NCI-H460 (cell line): Measurements from ENCODE around the gene IZUMO4. TPM values are rescaled to one million over a fixed set of nuclear protein-coding genes. Genes with fewer than 3 reads are reported as not detected.
A peak's percentile ranks its signal among the peaks of the same experiment; 100 is the strongest.

Experiments
- DNase-seq: peaks from one replicate; pipeline ENCODE4 v3.0.0-alpha.2; 2016; ENCODE audit warnings: low read depth; ENCODE audit errors: extremely low read depth
- polyA plus RNA-seq: library from polyadenylated mRNA; depleted of rRNA; stranded (reverse); fragments of >200 nt; gene quantifications from 2 replicates; pipeline ENCODE4 v1.2.3, GENCODE V29; 2014; cell fraction: nucleus; rRNA removed
- total RNA-seq: library from RNA; depleted of rRNA; stranded (reverse); fragments of >200 nt; shearing (Covaris generic); gene quantifications from 2 replicates; pipeline ENCODE4 v1.2.3, GENCODE V29; 2014; rRNA removed

IZUMO4 gene, protein sequence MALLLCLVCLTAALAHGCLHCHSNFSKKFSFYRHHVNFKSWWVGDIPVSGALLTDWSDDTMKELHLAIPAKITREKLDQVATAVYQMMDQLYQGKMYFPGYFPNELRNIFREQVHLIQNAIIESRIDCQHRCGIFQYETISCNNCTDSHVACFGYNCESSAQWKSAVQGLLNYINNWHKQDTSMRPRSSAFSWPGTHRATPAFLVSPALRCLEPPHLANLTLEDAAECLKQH
- 1.4 and 1.6 TPM in 2 replicates for total RNA-seq
- 9.7 and 24.7 TPM in 2 replicates for polyA plus RNA-seq

DNA sequence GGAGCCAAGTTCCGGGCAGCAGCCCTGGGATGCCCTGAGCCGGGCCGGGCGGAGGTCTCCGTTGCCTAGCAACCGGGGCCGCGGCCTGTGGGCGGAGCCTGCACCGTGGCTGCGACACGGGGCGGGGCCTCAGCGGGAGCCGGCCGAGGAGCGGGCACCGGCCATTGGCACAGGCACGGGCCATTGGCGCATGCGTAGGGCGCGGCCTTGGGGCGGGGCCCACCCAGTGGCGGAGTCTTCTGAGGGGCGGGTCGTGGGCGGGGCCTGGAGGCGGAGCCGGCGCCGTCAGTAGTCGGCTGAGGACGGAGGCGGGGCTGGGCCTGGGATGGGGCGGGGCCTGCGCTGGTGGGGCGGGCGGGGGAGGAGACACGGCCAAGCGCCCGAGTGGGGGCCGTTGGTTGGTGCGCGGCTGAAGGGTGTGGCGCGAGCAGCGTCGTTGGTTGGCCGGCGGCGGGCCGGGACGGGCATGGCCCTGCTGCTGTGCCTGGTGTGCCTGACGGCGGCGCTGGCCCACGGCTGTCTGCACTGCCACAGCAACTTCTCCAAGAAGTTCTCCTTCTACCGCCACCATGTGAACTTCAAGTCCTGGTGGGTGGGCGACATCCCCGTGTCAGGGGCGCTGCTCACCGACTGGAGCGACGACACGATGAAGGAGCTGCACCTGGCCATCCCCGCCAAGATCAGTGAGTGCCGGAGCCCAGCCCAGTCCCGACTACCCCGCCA is at the start of gene IZUMO4:
Gene IZUMO4 (plus strand): TSS at position 436 of the 723 bp plus-strand sequence. CDS start 31 bp downstream, at position 467.
- DNase-seq = peak; percentile 93

DNA sequence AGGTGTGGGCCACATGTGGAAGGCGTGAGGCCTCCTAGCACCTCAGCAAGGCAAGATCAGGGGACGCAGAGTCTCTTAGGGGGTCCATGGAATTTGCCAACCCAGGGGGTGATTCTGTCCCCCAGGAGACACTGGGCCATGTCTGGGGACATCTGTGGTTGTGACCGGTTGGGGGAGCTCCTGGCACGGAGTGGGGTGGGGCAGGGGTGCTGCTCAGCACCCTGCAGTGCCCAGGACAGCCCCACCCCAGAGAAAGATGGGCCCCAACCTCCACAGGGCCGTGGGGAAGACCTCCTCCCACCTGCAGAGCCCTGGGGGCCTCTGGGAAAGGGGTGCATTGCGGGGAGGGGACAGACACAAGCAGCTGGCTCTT is 49.7 kb upstream of the IZUMO4 start:
- DNase-seq = no peak

DNA sequence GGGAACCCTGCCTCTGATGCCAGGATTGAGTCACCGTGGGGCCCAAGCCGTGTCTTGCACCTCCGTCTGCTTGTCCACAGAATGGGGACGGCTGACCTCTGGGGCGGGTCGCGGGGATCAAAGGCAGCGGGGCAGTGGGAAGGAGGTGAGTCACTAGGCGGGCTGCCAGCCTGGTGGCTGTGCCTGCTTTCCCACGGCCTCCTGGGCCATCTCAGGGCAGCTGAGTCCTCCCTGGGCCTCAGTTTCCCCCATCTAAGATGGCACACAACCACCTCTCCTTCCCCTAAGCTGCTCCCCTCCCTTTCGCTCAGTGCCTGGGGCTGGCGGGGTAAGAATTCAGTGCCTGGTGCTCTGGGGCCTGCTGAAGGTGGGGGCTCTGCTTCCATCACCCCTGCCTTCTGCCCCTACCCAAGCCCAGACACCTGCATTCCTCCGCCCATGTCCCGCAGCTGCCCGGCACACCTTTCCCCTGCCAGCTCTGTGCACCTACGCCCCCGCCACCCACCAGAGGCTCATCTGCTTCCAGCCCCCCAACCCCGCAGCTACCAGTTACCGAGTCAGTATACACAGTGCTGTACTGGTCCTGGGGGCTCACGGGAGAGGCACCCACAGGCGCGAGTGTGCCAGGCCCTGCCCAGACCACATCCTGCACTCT is 49.1 kb upstream of the IZUMO4 start:
- DNase-seq = no peak

DNA sequence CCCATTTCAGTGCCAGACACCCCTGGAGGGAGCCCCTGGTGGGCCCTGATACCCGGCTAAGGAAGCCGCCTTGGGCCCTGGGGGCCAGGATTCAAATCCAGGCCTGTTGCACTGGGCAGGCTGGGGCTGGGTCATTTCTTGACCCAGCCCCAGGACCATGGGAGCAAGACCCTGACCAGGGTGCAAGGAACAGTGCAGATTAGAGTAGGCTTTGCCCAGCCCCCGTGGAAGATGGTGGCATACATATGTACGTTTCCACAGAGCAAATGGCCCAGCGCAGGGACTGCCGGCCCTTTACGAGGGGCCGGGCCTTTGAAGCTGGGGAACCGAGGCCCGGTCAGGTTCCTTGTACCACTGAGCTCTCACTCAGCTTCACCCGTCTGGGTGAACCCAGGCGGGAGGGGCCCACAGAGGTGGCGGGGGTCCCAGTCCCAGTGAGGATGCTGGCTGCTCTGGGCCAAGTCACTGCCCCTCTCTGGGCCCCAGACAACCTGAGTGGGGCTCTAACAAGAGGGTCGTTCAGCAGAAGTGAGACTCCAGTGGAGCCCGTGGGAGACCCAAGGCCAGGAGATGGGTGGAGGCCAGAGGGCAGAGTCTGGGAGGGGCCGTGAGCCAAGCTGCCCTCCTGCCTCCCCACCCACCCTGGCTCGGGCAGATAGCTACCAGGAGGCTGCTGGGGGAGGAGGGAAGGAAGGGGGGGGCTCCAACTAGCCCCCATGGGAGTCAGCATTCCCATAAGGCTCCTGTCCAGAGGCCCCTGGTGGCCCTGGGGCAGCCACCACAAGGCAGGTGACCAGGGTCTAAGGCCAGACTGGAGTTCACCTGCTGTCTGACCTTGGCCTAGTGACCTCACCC is 48.4 kb upstream of the IZUMO4 start:
- no peak for DNase-seq

DNA sequence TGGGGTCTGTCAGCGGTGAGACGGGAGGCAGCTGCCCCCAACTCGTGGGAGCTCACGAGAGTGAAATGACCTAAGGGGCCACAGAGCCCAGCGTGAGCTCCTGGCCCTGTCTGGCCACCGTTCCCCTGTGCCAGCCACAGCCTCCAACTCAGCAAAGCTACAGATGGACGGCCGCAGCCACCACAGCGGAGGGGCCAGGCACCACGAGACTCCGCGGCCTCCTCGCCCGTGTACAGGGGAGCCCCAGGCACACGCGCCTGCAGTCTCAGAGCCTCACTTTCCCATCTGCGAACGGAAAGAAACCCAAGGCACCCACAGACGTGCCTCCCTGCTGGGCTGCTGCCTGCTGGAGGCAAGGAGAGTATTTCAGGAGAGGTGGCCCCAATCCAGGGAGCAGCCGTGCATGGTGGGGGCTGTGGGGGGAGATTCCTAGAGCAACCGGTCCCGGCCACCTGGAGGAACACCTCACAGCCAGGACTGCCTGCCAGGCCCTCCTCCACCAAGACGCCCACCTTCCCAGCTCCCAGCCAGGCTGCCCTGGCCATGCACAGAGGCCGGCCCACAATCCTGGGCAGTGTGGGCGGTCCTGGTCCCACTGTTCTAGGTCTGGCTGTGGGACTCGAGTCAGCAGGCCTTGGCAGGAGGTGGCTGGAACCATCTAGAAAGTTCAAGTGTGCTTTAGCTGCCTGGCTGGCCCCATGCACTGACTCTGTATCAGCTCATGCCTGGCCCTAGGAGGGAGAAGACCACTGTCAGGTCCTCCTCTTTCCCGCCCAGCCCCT is 47.6 kb upstream of the IZUMO4 start:
- no peak for DNase-seq

DNA sequence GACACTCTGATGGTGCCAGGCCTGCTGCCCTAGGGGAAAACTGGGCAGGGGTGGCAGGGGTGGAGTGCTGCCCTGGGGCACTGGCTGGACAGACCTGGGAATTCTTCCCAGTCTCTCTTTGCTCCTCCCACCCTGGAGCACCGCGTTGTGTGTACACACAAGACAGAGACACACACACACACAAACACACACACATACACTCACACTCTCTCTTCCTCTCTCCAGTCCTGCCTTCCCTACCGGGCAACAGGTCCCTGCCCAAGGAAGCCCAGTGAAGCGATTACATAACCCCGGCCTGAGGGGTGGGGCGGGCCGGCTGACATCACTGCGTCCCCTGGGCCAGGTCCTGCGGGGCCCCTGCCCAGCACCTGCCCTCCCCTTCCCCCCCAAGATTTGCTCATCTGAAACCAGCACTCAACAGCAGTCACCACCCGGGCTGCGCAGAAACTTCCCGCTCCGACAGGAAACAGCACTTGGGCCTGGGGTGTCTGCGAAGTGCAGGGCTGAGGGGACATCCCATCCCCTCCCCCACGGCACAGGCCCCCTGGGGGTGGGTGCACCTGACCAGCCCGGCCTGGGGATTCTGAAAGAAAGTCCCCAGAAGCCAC is 46.9 kb upstream of the IZUMO4 start:
- DNase-seq = no peak

DNA sequence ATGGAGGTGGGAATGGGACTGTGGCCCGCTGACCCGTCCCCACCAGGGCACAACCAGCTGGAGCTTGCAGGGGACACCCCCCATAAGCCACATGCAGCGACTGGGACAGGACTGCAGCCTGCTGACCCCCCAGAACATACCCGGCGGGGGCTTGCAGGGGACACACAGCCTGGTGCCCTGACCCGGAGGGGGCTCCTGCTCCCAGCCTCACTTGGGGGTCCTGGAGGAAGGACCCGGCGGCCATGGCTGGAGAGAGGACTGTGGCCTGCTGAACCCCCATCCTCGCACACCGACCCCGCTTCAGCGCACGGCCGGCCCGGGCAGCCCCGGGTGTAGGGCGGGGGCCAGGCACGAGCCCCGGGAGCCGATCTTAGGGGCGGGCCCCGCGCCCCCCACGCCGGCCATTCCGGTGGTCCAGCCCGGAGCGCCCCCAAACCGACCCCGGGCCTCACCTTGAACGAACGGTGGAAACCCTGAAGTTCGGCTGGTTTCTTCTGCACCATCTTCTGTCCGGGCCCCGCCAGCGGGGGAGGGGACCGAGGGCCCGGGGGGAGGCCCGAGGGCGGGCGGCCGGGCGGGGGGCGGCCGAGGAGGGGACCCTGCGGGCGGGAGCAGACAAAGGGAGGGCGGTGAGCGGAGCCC is 46.2 kb upstream of the IZUMO4 start:
- DNase-seq = no peak

DNA sequence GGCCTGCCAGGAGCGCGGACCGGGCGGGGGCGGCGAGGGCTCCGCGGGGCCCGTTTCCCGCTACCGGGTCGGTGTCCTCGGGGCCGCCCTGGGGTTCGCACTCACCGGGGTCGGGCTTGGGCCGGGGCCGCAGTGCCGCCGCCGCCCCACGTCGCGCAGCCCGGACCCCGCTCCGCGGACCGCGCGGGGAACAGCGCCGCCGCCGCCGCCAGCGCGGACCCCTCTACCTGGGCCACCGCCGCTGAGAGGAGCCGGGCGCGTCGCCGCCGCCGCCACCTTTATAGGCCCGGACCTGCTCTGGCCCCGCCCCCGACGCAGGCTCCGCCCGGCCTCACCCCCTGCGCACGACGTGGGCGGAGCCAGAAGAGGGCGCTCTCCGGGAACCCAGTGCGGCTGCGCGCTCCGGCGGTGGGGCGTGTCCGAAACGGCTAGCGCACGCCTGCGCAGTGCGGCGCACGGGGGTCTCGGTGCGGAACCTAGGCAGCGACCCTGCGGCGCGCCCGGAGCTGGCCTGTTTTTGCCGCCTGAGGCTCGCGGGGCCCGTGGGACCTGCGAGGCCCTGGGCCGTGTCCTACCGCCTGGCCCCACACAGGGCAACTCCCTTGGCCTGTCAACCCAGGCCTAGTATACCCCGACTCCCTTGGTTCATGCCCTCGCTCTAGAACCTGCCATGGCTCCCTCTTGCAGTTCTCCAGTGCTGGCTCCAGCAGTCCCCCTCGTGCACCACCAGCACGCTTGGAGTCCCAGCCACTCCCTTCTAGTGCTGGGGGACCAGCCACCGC is 45.5 kb upstream of the IZUMO4 start, which contains the start of gene MKNK2:
Gene MKNK2 (minus strand): TSS at position 254 of the 782 bp plus-strand sequence. CDS start 393 bp downstream, outside the sequence.
- peak; percentile 79 for DNase-seq

DNA sequence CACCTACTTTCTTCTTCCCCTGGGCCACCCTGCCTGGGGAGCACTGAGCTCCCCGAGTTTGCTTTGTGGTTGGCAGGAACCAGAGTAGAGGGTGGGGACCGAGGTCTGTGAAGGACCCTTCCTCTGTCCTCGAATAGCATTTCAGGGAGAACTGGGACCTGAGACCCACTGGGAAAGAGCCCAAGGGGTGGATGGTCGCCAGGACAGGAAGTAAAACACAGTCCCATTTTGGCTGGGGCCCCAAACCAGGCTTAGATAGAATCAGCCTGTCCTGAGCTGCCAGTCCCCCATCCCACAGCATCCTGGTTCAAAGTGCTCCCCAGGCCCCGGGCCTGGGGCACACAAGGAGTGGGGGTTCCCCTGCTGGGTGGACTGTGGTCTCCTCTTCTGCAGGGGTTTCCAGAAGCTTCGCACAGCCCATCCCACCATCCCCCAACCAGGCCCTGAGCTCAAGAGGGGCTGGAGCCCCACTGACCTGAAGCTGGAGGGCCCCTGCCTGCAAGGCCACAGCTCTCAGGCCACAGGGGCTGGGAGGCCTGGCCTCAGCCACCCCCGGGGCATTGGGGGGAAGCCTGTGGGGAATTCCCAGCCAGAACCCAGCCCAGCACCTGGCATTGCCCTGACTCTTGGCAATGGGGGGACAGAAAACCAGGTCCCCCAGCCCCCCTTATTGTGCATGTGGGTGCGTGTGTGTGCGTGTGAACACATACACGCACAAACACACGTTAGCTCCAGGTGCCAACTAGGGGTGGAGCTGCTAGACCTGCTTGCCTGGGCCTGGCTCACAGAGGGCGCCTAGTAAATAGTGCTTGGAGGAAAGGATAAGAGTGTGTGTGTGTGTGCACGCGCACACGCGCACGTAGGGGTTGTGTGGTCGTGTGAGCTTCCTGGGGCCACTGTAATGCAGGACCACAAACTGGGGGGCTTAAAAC is 44.7 kb upstream of the IZUMO4 start:
- DNase-seq = no peak

DNA sequence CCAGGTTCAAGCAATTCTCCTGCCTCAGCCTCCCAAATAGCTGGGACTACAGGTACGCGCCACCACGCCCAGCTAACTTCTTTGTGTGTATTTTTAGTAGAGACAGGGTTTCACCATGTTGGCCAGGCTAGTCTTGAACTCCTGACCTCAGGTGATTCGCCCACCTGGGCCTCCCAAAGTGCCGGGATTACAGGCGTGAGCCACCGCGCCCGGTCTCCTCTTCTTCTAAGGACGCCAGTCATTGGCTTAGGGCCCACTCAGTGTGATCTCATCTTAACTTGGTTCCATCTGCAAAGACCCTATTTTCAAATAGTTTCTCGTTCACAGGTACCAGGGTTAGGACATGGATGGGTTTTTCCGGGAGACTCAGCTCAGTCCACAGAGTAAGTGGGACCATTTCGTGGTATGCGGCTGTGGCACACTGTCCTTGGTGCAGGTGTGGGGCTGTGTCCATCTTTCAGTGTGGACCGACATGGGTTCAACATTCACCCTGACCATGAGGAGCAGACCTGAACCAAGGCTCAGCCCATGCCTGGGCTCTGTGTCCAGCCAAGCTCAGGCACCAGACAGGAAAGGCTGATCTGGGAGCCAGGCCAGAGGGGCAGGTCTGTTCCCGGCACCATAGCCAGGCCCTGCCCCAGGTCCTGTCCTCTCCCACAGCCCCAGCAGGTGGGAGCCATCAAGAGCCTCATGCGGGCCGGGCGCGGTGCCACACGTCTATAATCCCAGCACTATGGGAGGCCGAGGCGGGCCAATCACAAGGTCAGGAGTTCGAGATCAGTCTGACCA is 42.9 kb upstream of the IZUMO4 start:
- no peak for DNase-seq

DNA sequence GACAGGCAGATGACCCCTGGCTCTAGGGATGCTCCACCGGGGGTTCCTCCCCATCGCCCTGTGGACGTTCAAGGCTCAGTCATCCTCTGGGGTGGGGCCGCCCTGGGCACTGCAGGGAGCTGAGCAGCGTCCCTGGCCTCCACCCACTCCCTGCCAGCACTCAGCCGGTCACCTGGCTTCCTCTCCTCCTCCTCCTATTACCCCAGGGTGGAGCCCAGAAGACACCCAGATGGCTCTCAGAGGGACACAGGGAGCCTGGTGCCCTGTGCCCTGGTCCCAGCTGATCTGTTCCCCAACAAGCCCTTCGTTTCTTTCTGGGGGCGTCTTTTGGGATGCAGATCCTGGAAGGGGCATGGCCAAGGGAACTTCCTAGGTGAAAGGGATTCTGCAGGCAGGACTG is 42.0 kb upstream of the IZUMO4 start:
- no peak for DNase-seq

DNA sequence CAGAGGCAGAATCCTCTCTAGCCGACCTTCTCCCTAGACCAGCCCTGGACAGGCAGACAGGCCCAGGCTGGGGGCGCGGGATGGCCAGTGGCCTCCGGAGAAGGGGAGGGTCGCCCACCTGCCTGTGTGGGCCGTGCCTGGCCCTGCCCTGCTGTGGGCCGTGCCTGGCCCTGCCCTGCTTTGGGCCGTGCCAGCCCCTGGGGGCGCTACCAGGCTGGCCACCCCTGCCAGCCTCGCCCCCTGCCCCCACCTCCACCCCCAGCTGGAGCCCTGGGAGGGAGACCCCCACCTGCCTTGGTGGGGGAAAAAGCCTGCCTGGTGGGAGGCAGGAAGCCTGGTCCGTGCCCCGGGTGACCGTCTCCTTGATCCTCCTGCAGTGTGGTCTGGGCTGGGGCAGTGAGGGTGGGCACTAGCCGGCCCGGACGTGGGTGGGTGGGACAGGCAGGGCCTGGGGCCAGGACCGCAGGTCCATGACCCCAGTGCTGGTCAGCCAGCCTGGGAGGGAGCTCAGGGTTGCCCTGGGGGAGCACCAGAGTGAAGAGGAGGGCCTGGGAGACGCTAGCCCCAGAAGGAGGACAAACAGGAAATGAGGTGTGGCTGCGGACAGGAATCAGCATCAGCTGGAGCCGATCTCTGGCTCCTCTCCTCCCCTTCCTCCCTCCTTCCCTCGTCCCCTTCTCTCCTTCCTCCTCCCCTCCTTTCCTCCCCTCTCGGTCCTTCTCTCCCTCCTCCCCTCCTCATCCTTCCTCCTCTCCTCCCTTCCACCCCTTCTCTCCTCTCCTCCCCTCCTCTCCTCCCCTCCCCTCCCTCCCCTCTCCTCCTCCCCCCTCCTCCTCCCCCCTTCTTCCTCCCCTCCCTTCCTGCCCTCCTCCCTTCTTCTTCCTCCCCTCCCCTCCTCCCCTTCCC is 40.5 kb upstream of the IZUMO4 start:
- DNase-seq = peak; percentile 76

DNA sequence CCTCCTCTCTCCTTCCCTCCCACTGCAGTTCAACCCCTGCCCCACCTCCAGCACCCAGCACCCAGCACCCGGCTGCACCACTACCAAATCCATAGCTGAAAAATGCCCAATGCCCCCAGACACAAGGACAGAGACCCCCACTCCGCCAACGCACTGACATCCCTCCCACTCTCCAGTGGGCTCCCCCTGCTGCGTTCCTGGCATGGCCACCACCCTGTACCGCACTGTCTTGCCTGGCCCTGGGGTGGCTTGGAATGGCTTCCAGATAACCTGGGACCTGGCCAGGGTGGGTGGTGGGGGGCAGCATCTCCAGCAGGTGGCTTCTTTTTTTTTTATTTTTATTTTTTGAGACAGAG is 39.9 kb upstream of the IZUMO4 start:
- no peak for DNase-seq

DNA sequence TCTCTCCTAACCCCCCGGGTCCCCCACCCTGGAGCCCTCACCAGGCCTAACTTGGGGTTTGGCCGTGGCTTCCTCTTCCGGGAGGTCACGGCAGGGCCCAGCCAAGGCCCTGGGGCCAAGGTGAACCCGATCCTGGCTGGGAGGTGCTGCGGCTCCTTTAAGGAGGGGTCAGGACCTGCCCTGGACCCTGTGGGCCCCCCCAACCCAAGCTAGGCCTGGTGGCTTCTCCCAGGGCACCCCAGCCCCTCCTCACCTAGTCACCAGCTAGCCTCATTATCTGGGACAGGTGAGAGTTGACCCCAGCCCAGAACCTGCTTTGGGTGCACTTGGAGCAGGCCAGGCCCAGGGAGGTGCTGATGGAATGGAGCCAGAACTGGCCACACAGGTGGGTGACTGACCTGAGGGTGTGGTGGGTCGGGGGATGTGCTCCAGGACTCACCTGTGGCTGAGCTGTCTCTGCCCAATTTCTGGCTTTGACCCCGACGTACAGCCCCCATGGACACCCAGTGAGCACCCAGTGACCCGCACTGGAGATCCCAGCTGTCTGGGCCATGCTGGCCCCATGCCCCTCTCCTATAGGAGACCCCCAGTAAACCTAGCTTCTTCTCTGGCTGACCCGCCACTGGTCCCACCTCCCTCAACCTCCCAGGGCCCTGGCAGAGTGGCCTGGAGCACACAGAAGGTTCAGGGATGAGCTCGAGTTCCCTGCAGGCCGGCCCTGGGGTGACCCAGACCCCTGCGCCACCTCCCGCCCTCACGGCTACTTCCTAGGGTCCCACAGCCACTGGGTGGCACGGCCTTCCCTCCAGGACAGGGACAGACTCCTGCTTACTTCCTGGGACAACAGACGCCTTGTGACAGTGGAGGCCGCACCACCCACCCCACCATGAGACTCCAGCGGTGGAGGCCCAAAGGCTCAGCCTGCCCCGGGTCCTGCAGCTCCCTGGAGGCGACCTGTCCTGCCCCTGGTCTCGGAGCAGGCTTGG is 38.9 kb upstream of the IZUMO4 start:
- DNase-seq = no peak
